Right lung (tissue), 5 donors: ENCODE results near the gene TUSC2. TPM values are rescaled to one million over a fixed set of nuclear protein-coding genes. Genes with fewer than 3 reads are reported as not detected.

Experiments
- DNase-seq, 2 donors: peaks; one replicate each; pipeline ENCODE4 v3.0.0-alpha.2; 2013
- polyA plus RNA-seq, 5 donors: library from polyadenylated mRNA; unstranded; fragments of 120-200 nt; gene quantifications; one replicate each; pipeline versions ENCODE4 v1.2.1 to v1.2.3, GENCODE V29; 2013; ENCODE audit warnings: inconsistent platforms in 1 of 5, low replicate concordance in 1 of 5; ENCODE audit not compliant: insufficient read length in 5 of 5, insufficient read depth in 1 of 5

TUSC2 gene
- polyA plus RNA-seq, 5 donors: 18.4 to 26.2 (median 18.9) TPM

GRCh38 chr3:50356553-50356952 lies 28.5 kb upstream of the TUSC2 start:
- no peak for DNase-seq

- DNase-seq: no peak
These were observed 28.0 kb upstream of the TUSC2 start for GRCh38 chr3:50355829-50356552.

- no peak for DNase-seq
These were observed 26.8 kb upstream of the TUSC2 start for GRCh38 chr3:50354850-50355249.

- DNase-seq: no peak
These were observed 26.3 kb upstream of the TUSC2 start for GRCh38 chr3:50354186-50354764.

GRCh38 chr3:50353245-50354004 lies 25.4 kb upstream of the TUSC2 start:
- no peak for DNase-seq

- DNase-seq: no peak
These were observed 24.8 kb upstream of the TUSC2 start for GRCh38 chr3:50352781-50353180.

GRCh38 chr3:50351323-50351697 lies 23.3 kb upstream of the TUSC2 start:
- DNase-seq: no peak

- DNase-seq: peak; percentile 92 to 93
These were observed 22.7 kb upstream of the TUSC2 start, which contains the start of the genes CYB561D2 and NPRL2 for GRCh38 chr3:50350527-50351322. Gene CYB561D2 (plus strand): TSS chr3:50350862. CDS start chr3:50351434, 572 bp downstream. Gene NPRL2 (minus strand): TSS chr3:50350775. CDS start chr3:50350652, 123 bp downstream.

GRCh38 chr3:50350213-50350526 lies 22.1 kb upstream of the TUSC2 start:
- no peak for DNase-seq

GRCh38 chr3:50347187-50347813 lies 19.3 kb upstream of the TUSC2 start:
- peak in 1 of 2 donors; percentile 69 for DNase-seq

- no peak for DNase-seq
These were observed 17.7 kb upstream of the TUSC2 start, which contains the start of gene ZMYND10 for GRCh38 chr3:50345586-50346234. Gene ZMYND10 (minus strand): TSS chr3:50345732. CDS start chr3:50345579, 153 bp downstream.

- DNase-seq: no peak
These were observed 17.0 kb upstream of the TUSC2 start for GRCh38 chr3:50345008-50345407.

- no peak for DNase-seq
These were observed 15.0 kb upstream of the TUSC2 start for GRCh38 chr3:50342813-50343633.

GRCh38 chr3:50341996-50342650 lies 14.1 kb upstream of the TUSC2 start:
- no peak for DNase-seq

- no peak for DNase-seq
These were observed 13.5 kb upstream of the TUSC2 start for GRCh38 chr3:50341537-50341936.

- DNase-seq: peak; percentile 57 to 66
These were observed 12.7 kb upstream of the TUSC2 start, which contains the start of gene RASSF1 for GRCh38 chr3:50340448-50341329. Gene RASSF1 (minus strand): TSS chr3:50340836. CDS start chr3:50340805, 31 bp downstream.

GRCh38 chr3:50340147-50340447 lies 12.1 kb upstream of the TUSC2 start:
- DNase-seq: no peak

GRCh38 chr3:50339485-50340146 lies 11.6 kb upstream of the TUSC2 start:
- DNase-seq: no peak
